BLaER1 (cell line): Measurements from ENCODE around the gene TARP.

Experiments used
- H3K27ac ChIP-seq: shearing (Covaris generic); formaldehyde crosslinking; 2 replicates; pipeline ENCODE4 v1.8.1; 2022
- H3K27me3 ChIP-seq: shearing (Covaris generic); formaldehyde crosslinking; 2 replicates; pipeline ENCODE4 v1.8.1; 2022
- H3K36me3 ChIP-seq: shearing (Covaris generic); formaldehyde crosslinking; 2 replicates; pipeline ENCODE4 v1.8.1; 2022
- H3K4me1 ChIP-seq: shearing (Covaris generic); formaldehyde crosslinking; 2 replicates; pipeline ENCODE4 v1.8.1; 2022
- H3K4me2 ChIP-seq: shearing (Covaris generic); formaldehyde crosslinking; 2 replicates; pipeline ENCODE4 v1.8.1; 2022
- H3K4me3 ChIP-seq: shearing (Covaris generic); formaldehyde crosslinking; 2 replicates; pipeline ENCODE4 v1.8.1; 2022
- H3K9ac ChIP-seq: shearing (Covaris generic); formaldehyde crosslinking; 2 replicates; pipeline ENCODE4 v1.8.1; 2022
- H3K9me3 ChIP-seq: shearing (Covaris generic); formaldehyde crosslinking; 2 replicates; pipeline ENCODE4 v1.8.1; 2022
- H4K20me1 ChIP-seq: shearing (Covaris generic); formaldehyde crosslinking; 2 replicates; pipeline ENCODE4 v1.8.1; 2022
- Cebpa-rat ChIP-seq: shearing (Covaris generic); IDR thresholded peaks from 2 replicates; pipeline ENCODE4 v1.8.1; 2022

The TARP gene

DNA sequence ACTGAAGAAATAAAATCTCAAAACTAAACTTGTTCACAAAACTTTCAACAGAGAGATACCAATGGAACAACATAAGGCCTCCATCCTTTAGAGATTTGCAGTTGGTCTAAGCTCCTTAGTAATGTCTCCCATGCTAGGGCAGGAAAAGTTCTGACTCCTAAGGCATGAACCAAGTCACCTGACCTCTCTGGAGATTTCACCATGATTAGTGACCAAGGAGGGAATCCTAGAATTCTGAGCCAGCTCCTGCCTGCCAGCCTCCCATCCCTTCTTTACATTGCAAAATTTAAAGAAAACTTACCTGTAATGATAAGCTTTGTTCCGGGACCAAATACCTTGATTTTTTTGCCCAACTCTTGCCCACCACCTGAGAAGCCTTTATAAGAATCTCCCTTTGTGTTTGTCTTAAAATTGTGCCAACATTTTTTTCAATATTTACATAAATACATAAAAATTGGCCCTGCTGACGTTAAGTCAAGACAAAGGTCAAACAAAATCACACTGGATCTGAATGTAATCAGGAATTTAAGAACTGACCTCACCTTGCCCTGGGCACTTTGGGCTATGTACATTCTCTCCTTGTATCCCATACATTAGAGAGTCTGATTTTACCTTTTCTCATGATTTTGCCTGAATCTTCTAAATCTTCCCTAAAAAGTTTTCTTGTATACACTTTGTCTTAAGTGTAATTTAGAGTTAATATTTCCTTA is at the start of gene TARP:
TARP (minus strand) TSS at position 351 of the 710 bp plus-strand sequence.
- Histone ChIP-seq H3K4me2 (no peak within 1 kb of the TSS), H4K20me1 (no peaks in the 10 kb centered on the region), H3K27ac (no peak within 1 kb of the TSS), H3K9me3 (no peaks in the 10 kb centered on the region), H3K27me3 (no peaks in the 10 kb centered on the region), H3K4me1 (peaks cover 10% of the 10 kb centered on the region), H3K4me3 (no peak within 1 kb of the TSS), H3K36me3 (no peaks in the 10 kb centered on the region), H3K9ac (no peak within 1 kb of the TSS)
- no peak for TF ChIP-seq Cebpa-rat

GRCh38 chr7:38323156-38323555 is 49.7 kb upstream of the TARP start:
- no peak overlapping the region for H3K9ac ChIP-seq
- H3K4me3 ChIP-seq, result no peak overlapping the region
- peaks cover 46% of the 10 kb centered on the region for H3K4me1 ChIP-seq
- no peak overlapping the region for H3K4me2 ChIP-seq
- H3K36me3 ChIP-seq, result no peaks in the 10 kb centered on the region
- H3K27ac ChIP-seq, result no peak overlapping the region
- no peaks in the 10 kb centered on the region for H4K20me1 ChIP-seq
- H3K9me3 ChIP-seq, result no peaks in the 10 kb centered on the region
- H3K27me3 ChIP-seq, result no peaks in the 10 kb centered on the region
- TF ChIP-seq Cebpa-rat, result no peak

DNA sequence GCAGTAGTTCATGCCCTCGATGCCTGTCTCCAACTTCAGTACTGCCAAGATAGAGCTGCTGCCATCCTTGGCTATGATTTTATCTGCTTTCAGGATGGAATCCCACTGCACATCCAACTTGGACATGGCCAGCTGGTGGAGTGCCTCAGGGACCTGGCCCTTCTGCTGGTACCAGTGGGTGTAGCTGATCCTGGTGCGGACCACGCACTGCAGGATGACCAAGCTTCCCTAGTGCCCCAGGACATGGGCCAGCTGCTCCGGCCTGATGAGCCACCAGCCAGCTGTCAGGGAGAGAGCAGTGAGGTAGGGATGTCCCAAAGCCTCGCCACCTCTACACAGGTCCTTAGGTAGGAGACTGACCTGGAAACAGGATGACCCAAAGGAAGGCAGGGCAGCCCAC is 49.0 kb upstream of the TARP start:
- H3K4me2 ChIP-seq, result no peak overlapping the region
- TF ChIP-seq Cebpa-rat, result no peak
- no peaks in the 10 kb centered on the region for H3K27me3 ChIP-seq
- H3K4me1 ChIP-seq, result peaks cover 46% of the 10 kb centered on the region
- no peaks in the 10 kb centered on the region for H4K20me1 ChIP-seq
- H3K9ac ChIP-seq, result no peak overlapping the region
- no peak overlapping the region for H3K27ac ChIP-seq
- no peaks in the 10 kb centered on the region for H3K36me3 ChIP-seq
- H3K4me3 ChIP-seq, result no peak overlapping the region
- no peaks in the 10 kb centered on the region for H3K9me3 ChIP-seq

GRCh38 chr7:38321967-38322366 is 48.5 kb upstream of the TARP start:
- Histone ChIP-seq H3K4me2 (no peak overlapping the region), H3K9ac (no peak overlapping the region), H3K9me3 (no peaks in the 10 kb centered on the region), H3K4me1 (peaks cover 46% of the 10 kb centered on the region), H3K27ac (no peak overlapping the region), H3K4me3 (no peak overlapping the region), H3K36me3 (no peaks in the 10 kb centered on the region), H4K20me1 (no peaks in the 10 kb centered on the region), H3K27me3 (no peaks in the 10 kb centered on the region)
- TF ChIP-seq Cebpa-rat, result no peak

- Histone ChIP-seq H4K20me1 (no peaks in the 10 kb centered on the region), H3K9me3 (no peaks in the 10 kb centered on the region), H3K9ac (no peak overlapping the region), H3K27ac (no peak overlapping the region), H3K4me1 (peaks cover 45% of the 10 kb centered on the region), H3K27me3 (no peaks in the 10 kb centered on the region), H3K4me2 (0 out of 2 replicates have a peak overlapping the region, but pooled peaks have one; percentile 5), H3K36me3 (no peaks in the 10 kb centered on the region), H3K4me3 (no peak overlapping the region)
- TF ChIP-seq Cebpa-rat, result no peak
Observed at GRCh38 chr7:38321515-38321944, 48.1 kb upstream of the TARP start.

DNA sequence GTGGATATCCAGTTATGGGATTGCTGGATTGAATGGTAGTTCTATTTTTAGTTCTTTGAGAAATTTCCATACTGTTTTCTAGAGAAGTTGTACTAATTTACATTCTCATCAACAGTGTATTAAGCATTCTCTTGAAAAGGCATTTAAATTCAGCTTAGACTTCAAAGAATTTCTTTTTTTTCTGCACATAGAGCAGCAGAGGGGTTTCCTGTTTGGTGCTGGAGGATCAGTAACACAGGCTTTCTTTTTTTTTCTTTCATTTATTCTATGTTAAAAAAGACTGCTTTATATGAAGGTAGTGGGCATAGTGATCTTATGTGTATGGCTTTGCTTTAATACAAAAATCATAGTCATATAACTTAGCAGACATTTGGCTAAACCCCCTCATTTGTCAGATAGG is 47.6 kb upstream of the TARP start:
- no peak overlapping the region for H3K9ac ChIP-seq
- H3K4me2 ChIP-seq, result 0 out of 2 replicates have a peak overlapping the region, but pooled peaks have one; percentile 5
- H3K4me1 ChIP-seq, result peaks cover 45% of the 10 kb centered on the region
- H4K20me1 ChIP-seq, result no peaks in the 10 kb centered on the region
- no peak overlapping the region for H3K4me3 ChIP-seq
- H3K9me3 ChIP-seq, result no peaks in the 10 kb centered on the region
- TF ChIP-seq Cebpa-rat, result no peak
- no peak overlapping the region for H3K27ac ChIP-seq
- H3K36me3 ChIP-seq, result no peaks in the 10 kb centered on the region
- no peaks in the 10 kb centered on the region for H3K27me3 ChIP-seq

DNA sequence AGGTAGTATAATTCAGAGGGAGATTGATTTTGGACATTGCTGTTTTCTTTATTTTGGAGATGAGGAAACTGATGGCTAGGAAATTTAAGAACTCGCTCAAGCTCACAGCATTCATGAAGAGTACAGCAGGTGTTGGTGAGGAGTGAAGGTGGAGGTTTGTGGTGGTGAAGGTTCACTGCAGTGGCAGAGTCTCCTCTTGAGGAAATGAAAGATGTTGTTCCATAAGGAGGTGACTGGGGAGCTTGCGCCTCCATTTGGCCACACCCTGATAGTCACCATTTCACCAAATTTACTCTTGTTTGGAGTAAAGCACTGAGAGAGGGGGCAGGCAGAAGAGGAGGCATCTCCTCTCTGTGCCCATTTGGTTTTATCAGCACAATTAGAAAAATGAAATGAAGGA is 46.4 kb upstream of the TARP start:
- H4K20me1 ChIP-seq, result no peaks in the 10 kb centered on the region
- no peak for TF ChIP-seq Cebpa-rat
- peak overlapping the region; percentile 64 for H3K27ac ChIP-seq
- peak overlapping the region; percentile 60; the same call in 1 of the 2 replicates for H3K4me2 ChIP-seq
- H3K9ac ChIP-seq, result no peak overlapping the region
- no peaks in the 10 kb centered on the region for H3K9me3 ChIP-seq
- no peaks in the 10 kb centered on the region for H3K27me3 ChIP-seq
- H3K4me1 ChIP-seq, result peaks cover 45% of the 10 kb centered on the region
- H3K36me3 ChIP-seq, result no peaks in the 10 kb centered on the region
- H3K4me3 ChIP-seq, result no peak overlapping the region

- Histone ChIP-seq H3K27ac (peak overlapping the region; percentile 64), H4K20me1 (no peaks in the 10 kb centered on the region), H3K9me3 (no peaks in the 10 kb centered on the region), H3K4me1 (peaks cover 45% of the 10 kb centered on the region), H3K36me3 (no peaks in the 10 kb centered on the region), H3K27me3 (no peaks in the 10 kb centered on the region), H3K9ac (no peak overlapping the region), H3K4me3 (no peak overlapping the region), H3K4me2 (peak overlapping the region; percentile 60)
- TF ChIP-seq Cebpa-rat, result no peak
Observed at GRCh38 chr7:38318803-38319416, 45.5 kb upstream of the TARP start.

GRCh38 chr7:38318241-38318640 is 44.8 kb upstream of the TARP start:
- peaks cover 51% of the 10 kb centered on the region for H3K4me1 ChIP-seq
- no peak overlapping the region for H3K4me3 ChIP-seq
- no peaks in the 10 kb centered on the region for H3K9me3 ChIP-seq
- H3K9ac ChIP-seq, result no peak overlapping the region
- H3K27ac ChIP-seq, result no peak overlapping the region
- no peaks in the 10 kb centered on the region for H3K36me3 ChIP-seq
- H4K20me1 ChIP-seq, result no peaks in the 10 kb centered on the region
- peak overlapping the region; percentile 60 for H3K4me2 ChIP-seq
- H3K27me3 ChIP-seq, result no peaks in the 10 kb centered on the region
- TF ChIP-seq Cebpa-rat, result no peak

- no peak for TF ChIP-seq Cebpa-rat
- Histone ChIP-seq H3K27me3 (no peaks in the 10 kb centered on the region), H3K4me1 (peaks cover 58% of the 10 kb centered on the region), H3K9me3 (no peaks in the 10 kb centered on the region), H4K20me1 (no peaks in the 10 kb centered on the region), H3K4me3 (no peak overlapping the region), H3K27ac (no peak overlapping the region), H3K9ac (no peak overlapping the region), H3K4me2 (peak overlapping the region; percentile 60), H3K36me3 (no peaks in the 10 kb centered on the region)
Observed at GRCh38 chr7:38317515-38317914, 44.1 kb upstream of the TARP start.
